ENCODE data around the gene SERHL2.
"Not testable (repeated sequence)": the region's sequence is repeated elsewhere in the genome, so short reads cannot be mapped to it uniquely, and the experiment has no call there.

The SERHL2 gene

GRCh38 chr22:42562279-42562678, 8.5 kb downstream of the SERHL2 start:
- H3K4me3 ChIP-seq (ENCODE audit: low read depth, low read length) = no peak overlapping the region
- DNase-seq (ENCODE audit: low read depth, low spot score) = no peak
- TF ChIP-seq CTCF (IDR thresholded peaks at IDR 0.05; ENCODE audit: insufficient read depth, low read length, missing control alignments) = no peak
- ChIA-PET POLR2A (no interaction called here), CTCF (interaction anchor here (1.0 kb wide), 1 partner anchor 10 kb away, joined by 4 read pairs; no protein-coding TSS in a partner anchor)

GRCh38 chr22:42562684-42563083, 8.9 kb downstream of the SERHL2 start:
- POLR2A ChIA-PET = no interaction called here
- TF ChIP-seq CTCF (IDR thresholded peaks at IDR 0.05; ENCODE audit: insufficient read depth, low read length, missing control alignments) = no peak
- H3K4me3 ChIP-seq (ENCODE audit: low read depth, low read length) = no peak overlapping the region
- CTCF ChIA-PET = no interaction called here
- no peak for DNase-seq (ENCODE audit: low read depth, low spot score)

- H3K4me3 ChIP-seq (ENCODE audit: low read depth, low read length); POLR2A ChIA-PET; DNase-seq (ENCODE audit: low read depth, low spot score); CTCF ChIA-PET: not testable (repeated sequence)
These were observed 10.2 kb downstream of the SERHL2 start for GRCh38 chr22:42563943-42564342.

- POLR2A ChIA-PET = no interaction called here
These were observed 10.9 kb downstream of the SERHL2 start for GRCh38 chr22:42564699-42565098.

GRCh38 chr22:42565956-42566355, 12.2 kb downstream of the SERHL2 start:
- H3K4me3 ChIP-seq (ENCODE audit: low read depth, low read length) = no peak overlapping the region
- POLR2A ChIA-PET = interaction anchor here (1.1 kb wide), 1 partner anchor 60 kb away, joined by 4 read pairs; no protein-coding TSS in a partner anchor
- TF ChIP-seq CTCF (IDR thresholded peaks at IDR 0.05; ENCODE audit: insufficient read depth, low read length, missing control alignments) = no peak
- CTCF ChIA-PET = no interaction called here
- no peak for DNase-seq (ENCODE audit: low read depth, low spot score)

More at GRCh38 chr22:42564699-42565098, 10.9 kb downstream of the SERHL2 start:
- no peak for TF ChIP-seq CTCF (IDR thresholded peaks at IDR 0.05; ENCODE audit: insufficient read depth, low read length, missing control alignments)
- CTCF ChIA-PET = no interaction called here
- H3K4me3 ChIP-seq (ENCODE audit: low read depth, low read length) = no peak overlapping the region
- no peak for DNase-seq (ENCODE audit: low read depth, low spot score)

- POLR2A ChIA-PET = interaction anchor here (0.6 to 1.3 kb wide), 2 partner anchors 60 kb away, joined by 3 to 4 read pairs; no protein-coding TSS in a partner anchor
- not testable (repeated sequence) for DNase-seq (ENCODE audit: low read depth, low spot score)
These were observed 14.2 kb downstream of the SERHL2 start for GRCh38 chr22:42567950-42568349.

GRCh38 chr22:42570580-42570979, 16.8 kb downstream of the SERHL2 start:
- H3K4me3 ChIP-seq (ENCODE audit: low read depth, low read length); DNase-seq (ENCODE audit: low read depth, low spot score); POLR2A ChIA-PET: not testable (repeated sequence)
- CTCF ChIA-PET = interaction anchor here (1.4 kb wide), 1 partner anchor 11 kb away, joined by 4 read pairs; no protein-coding TSS in a partner anchor

More at GRCh38 chr22:42567950-42568349, 14.2 kb downstream of the SERHL2 start:
- CTCF ChIA-PET; H3K4me3 ChIP-seq (ENCODE audit: low read depth, low read length): not testable (repeated sequence)

- DNase-seq (ENCODE audit: low read depth, low spot score); H3K4me3 ChIP-seq (ENCODE audit: low read depth, low read length); POLR2A ChIA-PET; CTCF ChIA-PET: not testable (repeated sequence)
These were observed 17.3 kb downstream of the SERHL2 start for GRCh38 chr22:42571068-42571467.

- H3K4me3 ChIP-seq (ENCODE audit: low read depth, low read length); DNase-seq (ENCODE audit: low read depth, low spot score); CTCF ChIA-PET; POLR2A ChIA-PET: not testable (repeated sequence)
These were observed 20.3 kb downstream of the SERHL2 start for GRCh38 chr22:42574046-42574445.

GRCh38 chr22:42574468-42574867, 20.7 kb downstream of the SERHL2 start:
- H3K4me3 ChIP-seq (ENCODE audit: low read depth, low read length); POLR2A ChIA-PET; CTCF ChIA-PET; DNase-seq (ENCODE audit: low read depth, low spot score): not testable (repeated sequence)

- DNase-seq (ENCODE audit: low read depth, low spot score); H3K4me3 ChIP-seq (ENCODE audit: low read depth, low read length); POLR2A ChIA-PET; CTCF ChIA-PET: not testable (repeated sequence)
These were observed 22.3 kb downstream of the SERHL2 start for GRCh38 chr22:42575996-42576574.

- DNase-seq (ENCODE audit: low read depth, low spot score); POLR2A ChIA-PET; H3K4me3 ChIP-seq (ENCODE audit: low read depth, low read length); CTCF ChIA-PET: not testable (repeated sequence)
These were observed 23.4 kb downstream of the SERHL2 start for GRCh38 chr22:42577141-42577540.
